Ovary (tissue), 9 donors: Measurements from ENCODE around the gene EGLN1. TPM values are rescaled to one million over a fixed set of nuclear protein-coding genes. Genes with fewer than 3 reads are reported as not detected.

Experiments
- DNase-seq, 5 donors: peaks; one replicate each; pipeline ENCODE4 v3.0.0-alpha.2; 2019 to 2020
- H3K27ac ChIP-seq, 2 donors: fragments of 200-600 bp; one replicate each; pipeline versions ENCODE4 v1.5.1 to v1.8.0; 2019 to 2022
- H3K27me3 ChIP-seq: fragments of 200-600 bp; one replicate; pipeline ENCODE4 v1.8.0; 2022
- H3K36me3 ChIP-seq: fragments of 200-600 bp; sonication (generic); one replicate; pipeline ENCODE4 v1.5.1; 2019
- H3K4me1 ChIP-seq: one replicate; pipeline ENCODE4 v1.8.1; 2013; ENCODE audit warnings: mild to moderate bottlenecking, moderate library complexity; ENCODE audit not compliant: insufficient read depth
- H3K4me3 ChIP-seq: fragments of 200-600 bp; sonication (generic); one replicate; pipeline ENCODE4 v1.5.1; 2017
- H3K9me3 ChIP-seq, 2 donors: fragments of 200-600 bp in 1 of 2; sonication (generic) in 1 of 2; one replicate each; pipeline versions ENCODE4 v1.5.1 to v1.8.1; 2013 to 2019; ENCODE audit warnings: mild to moderate bottlenecking in 1 of 2, moderate library complexity in 1 of 2
- CTCF ChIP-seq, 3 donors: fragments of 450-650 bp in 2 of 3; fragments of 200-600 bp in 1 of 3; IDR thresholded peaks; one replicate each; pipeline versions ENCODE4 v1.5.1 to v1.8.0; 2016 to 2022; ENCODE audit warnings: antibody characterized with exemption in 3 of 3, mild to moderate bottlenecking in 1 of 3
- EP300 ChIP-seq: sonication (generic); formaldehyde crosslinking; IDR thresholded peaks from one replicate; pipeline ENCODE4 v1.6.1; 2017; ENCODE audit warnings: antibody characterized with exemption
- POLR2A ChIP-seq: fragments of 450-650 bp; IDR thresholded peaks from one replicate; pipeline ENCODE4 v1.6.1; 2017; ENCODE audit warnings: antibody characterized with exemption, mild to moderate bottlenecking, moderate library complexity
- WGBS, 3 donors: extraction: QIAGEN DNeasy Blood & Tissue Kit in 1 of 3; methylation state at CpG; one replicate each; pipeline versions ENCODE4 v1.1.5 to v1.1.7; 2013 to 2017; 5-methylcytosine and 5-hydroxymethylcytosine counted together
- intact Hi-C, 4 donors: fragments of 100-400 bp; cut with DNase I; formaldehyde crosslinking; loops; one replicate each; pipeline versions ENCODE4 v1.11.0 to v1.15.1; 2022 to 2023
- polyA plus RNA-seq, 2 donors: library from polyadenylated mRNA; stranded (reverse); fragments of 200-250 nt in 1 of 2; fragments of 350-450 nt in 1 of 2; fragmentation: Illumina TruSeq in 1 of 2; extraction: RNeasy Lipid Tissue Mini Kit (QIAGEN cat#74804) in 1 of 2; gene quantifications; one replicate each; pipeline ENCODE4 v1.2.3, GENCODE V29; 2013 to 2014
- total RNA-seq, 7 donors: library from RNA; depleted of rRNA in 2 of 7; stranded (reverse); fragments of >200 nt in 2 of 7; fragmentation: NEBNext Ultra II Directional in 3 of 7; extraction: Animal tissue kit (Norgen Biotek cat#: 25700) in 3 of 7; gene quantifications; one replicate each; pipeline versions ENCODE4 v1.1.0 to v1.2.4, GENCODE V29; 2016 to 2023
- donor health status: DM: no; HTN: no; CAD: no; lungs with moderate emphysema.
- donor health status: DM: no; HTN: no; CAD: no.
- donor health status: Bipolar disorder and iron deficiency.
- donor health status: DM: yes; HTN: yes; CAD: no.
- donor health status: DM: no; HTN: no; CAD: no.
- donor health status: DM: yes; HTN: yes; CAD: no.

The EGLN1 gene
- total and polyA plus RNA-seq, 9 donors = 18.5 to 52.0 (median 39.1) TPM

GRCh38 chr1:231357187-231357772 lies 64.8 kb downstream of the EGLN1 start:
- 65 to 82% (median 78%) methylated on average over 10 of the region's 10 CpGs for WGBS, 3 donors
- no peaks in the 10 kb centered on the region for H3K9me3 ChIP-seq
- no peak overlapping the region for H3K4me3 ChIP-seq
- H3K27me3 ChIP-seq = no peaks in the 10 kb centered on the region
- DNase-seq = no peak
- intact Hi-C loops = loop anchor here (5.0 to 10.0 kb wide), 3 partner anchors 235 to 248 kb away; no protein-coding TSS in a partner anchor
- TF ChIP-seq EP300 (no peak), POLR2A (no peak), CTCF (IDR thresholded peaks at IDR 0.05) (no peak)
- H3K4me1 ChIP-seq = no peaks in the 10 kb centered on the region
- no peaks in the 10 kb centered on the region for H3K36me3 ChIP-seq
- no peak overlapping the region for H3K27ac ChIP-seq

GRCh38 chr1:231355171-231355570 lies 66.9 kb downstream of the EGLN1 start:
- no peaks in the 10 kb centered on the region for H3K4me1 ChIP-seq
- intact Hi-C loops = loop anchor here (5.0 to 10.0 kb wide), 3 partner anchors 237 to 250 kb away; no protein-coding TSS in a partner anchor
- no peaks in the 10 kb centered on the region for H3K36me3 ChIP-seq
- no peaks in the 10 kb centered on the region for H3K27me3 ChIP-seq
- TF ChIP-seq EP300 (no peak), POLR2A (no peak), CTCF (IDR thresholded peaks at IDR 0.05) (no peak)
- WGBS, 3 donors = 70 to 81% (median 77%) methylated on average over 3 of the region's 3 CpGs
- no peak overlapping the region for H3K27ac ChIP-seq
- H3K4me3 ChIP-seq = no peak overlapping the region
- no peak for DNase-seq
- no peaks in the 10 kb centered on the region for H3K9me3 ChIP-seq

GRCh38 chr1:231354330-231355020 lies 67.6 kb downstream of the EGLN1 start:
- 66 to 69% (median 66%) methylated on average over 5 of the region's 5 CpGs for WGBS, 3 donors
- H3K27me3 ChIP-seq = no peaks in the 10 kb centered on the region
- no peaks in the 10 kb centered on the region for H3K9me3 ChIP-seq

GRCh38 chr1:231353086-231353485 lies 69.0 kb downstream of the EGLN1 start:
- no peak for TF ChIP-seq POLR2A
- TF ChIP-seq EP300 = no peak
- no peak for TF ChIP-seq CTCF (IDR thresholded peaks at IDR 0.05)
- Histone ChIP-seq H3K9me3 (no peaks in the 10 kb centered on the region), H3K27me3 (no peaks in the 10 kb centered on the region), H3K4me1 (no peaks in the 10 kb centered on the region), H3K27ac (no peak overlapping the region), H3K36me3 (no peaks in the 10 kb centered on the region), H3K4me3 (no peak overlapping the region)
- WGBS, 3 donors = 50 to 56% (median 53%) methylated on average over 2 of the region's 2 CpGs
- no peak for DNase-seq
- intact Hi-C loops = loop anchor here in 1 of 4 donors (10.0 kb wide), 1 partner anchor 252 kb away; no protein-coding TSS in a partner anchor

More at GRCh38 chr1:231354330-231355020, 67.6 kb downstream of the EGLN1 start:
- no peak for DNase-seq
- Histone ChIP-seq H3K4me1 (no peaks in the 10 kb centered on the region), H3K4me3 (no peak overlapping the region), H3K36me3 (no peaks in the 10 kb centered on the region), H3K27ac (no peak overlapping the region)
- intact Hi-C loops = loop anchor here (5.0 to 10.0 kb wide), 3 partner anchors 238 to 250 kb away; no protein-coding TSS in a partner anchor
- TF ChIP-seq EP300 (no peak), POLR2A (no peak), CTCF (IDR thresholded peaks at IDR 0.05) (no peak)
